ENCODE measurements around the gene FASTKD2.

FASTKD2 gene

DNA sequence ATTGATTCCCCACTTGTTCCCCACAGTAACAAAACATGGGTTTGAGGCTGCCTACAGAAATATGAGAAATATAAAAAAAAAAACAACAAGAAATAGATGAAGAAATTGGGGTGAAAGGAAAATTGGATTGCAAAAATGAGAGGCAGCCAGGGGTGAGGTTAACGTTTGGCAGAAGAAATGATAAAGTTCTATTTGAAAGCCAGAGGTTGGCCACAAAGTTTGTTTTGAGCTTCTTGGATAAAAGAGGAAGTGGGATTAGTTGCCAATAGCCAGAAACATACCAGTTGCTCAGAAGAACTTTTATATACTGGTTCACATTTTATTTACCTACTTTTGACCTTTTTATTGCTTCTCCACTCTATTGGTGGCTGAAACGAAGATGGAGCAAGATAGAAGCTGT lies 67.5 kb downstream of the FASTKD2 start:
- TF ChIP-seq, protein P1, sequence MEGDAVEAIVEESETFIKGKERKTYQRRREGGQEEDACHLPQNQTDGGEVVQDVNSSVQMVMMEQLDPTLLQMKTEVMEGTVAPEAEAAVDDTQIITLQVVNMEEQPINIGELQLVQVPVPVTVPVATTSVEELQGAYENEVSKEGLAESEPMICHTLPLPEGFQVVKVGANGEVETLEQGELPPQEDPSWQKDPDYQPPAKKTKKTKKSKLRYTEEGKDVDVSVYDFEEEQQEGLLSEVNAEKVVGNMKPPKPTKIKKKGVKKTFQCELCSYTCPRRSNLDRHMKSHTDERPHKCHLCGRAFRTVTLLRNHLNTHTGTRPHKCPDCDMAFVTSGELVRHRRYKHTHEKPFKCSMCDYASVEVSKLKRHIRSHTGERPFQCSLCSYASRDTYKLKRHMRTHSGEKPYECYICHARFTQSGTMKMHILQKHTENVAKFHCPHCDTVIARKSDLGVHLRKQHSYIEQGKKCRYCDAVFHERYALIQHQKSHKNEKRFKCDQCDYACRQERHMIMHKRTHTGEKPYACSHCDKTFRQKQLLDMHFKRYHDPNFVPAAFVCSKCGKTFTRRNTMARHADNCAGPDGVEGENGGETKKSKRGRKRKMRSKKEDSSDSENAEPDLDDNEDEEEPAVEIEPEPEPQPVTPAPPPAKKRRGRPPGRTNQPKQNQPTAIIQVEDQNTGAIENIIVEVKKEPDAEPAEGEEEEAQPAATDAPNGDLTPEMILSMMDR (IDR thresholded peaks at IDR 0.05; ENCODE audit: low read depth, low read length) = no peak
- no peak overlapping the region for H3K4me3 ChIP-seq (ENCODE audit: low read depth, low read length)
- in situ Hi-C loops (cut with HindIII; ENCODE audit: low sequenced_read_pairs) = no loop called here
- DNase-seq (ENCODE audit: low read depth, low spot score) = no peak

DNA sequence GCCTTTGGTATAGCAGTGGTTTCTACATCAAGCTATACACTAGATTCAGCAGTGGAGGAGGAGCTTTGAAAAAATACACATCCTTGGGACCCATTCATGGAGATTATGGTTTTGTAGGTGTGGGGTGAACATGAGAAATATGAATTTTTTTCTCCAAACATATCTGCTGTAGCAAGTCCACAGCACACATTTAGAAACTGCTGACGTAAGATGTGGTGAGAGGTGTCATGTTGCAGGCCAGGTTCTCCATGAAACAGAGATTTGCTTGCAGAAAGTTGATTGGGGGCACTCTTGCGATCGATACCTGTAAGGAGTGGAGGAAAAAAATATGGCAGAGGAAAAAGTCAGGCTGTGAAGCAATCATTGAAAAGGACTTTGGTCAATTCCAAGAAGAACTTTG lies 67.9 kb downstream of the FASTKD2 start:
- TF ChIP-seq, protein P1 (IDR thresholded peaks at IDR 0.05; ENCODE audit: low read depth, low read length) = no peak
- DNase-seq (ENCODE audit: low read depth, low spot score) = no peak
- in situ Hi-C loops (cut with HindIII; ENCODE audit: low sequenced_read_pairs) = no loop called here
- no peak overlapping the region for H3K4me3 ChIP-seq (ENCODE audit: low read depth, low read length)

DNA sequence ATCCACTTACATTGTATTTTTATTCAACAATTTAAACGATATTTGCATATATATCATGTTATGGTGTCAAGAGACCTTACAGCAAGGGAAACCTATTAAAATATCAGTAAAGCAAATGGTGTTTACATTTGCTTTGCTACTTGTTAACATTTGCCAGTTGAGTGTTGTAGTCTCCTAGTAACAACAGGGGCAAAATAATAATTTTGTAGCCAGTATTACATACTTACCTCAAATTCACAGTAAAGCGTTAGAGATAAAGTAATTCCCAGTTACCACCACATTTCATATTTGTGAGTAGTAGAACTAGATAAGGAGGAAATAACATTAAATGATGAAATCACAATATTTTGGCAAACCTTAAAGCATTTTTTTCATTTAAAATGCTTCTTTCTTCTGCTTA lies 71.3 kb downstream of the FASTKD2 start:
- no peak for DNase-seq (ENCODE audit: low read depth, low spot score)
- in situ Hi-C loops (cut with HindIII; ENCODE audit: low sequenced_read_pairs) = no loop called here
- no peak overlapping the region for H3K4me3 ChIP-seq (ENCODE audit: low read depth, low read length)
- TF ChIP-seq, protein P1 (IDR thresholded peaks at IDR 0.05; ENCODE audit: low read depth, low read length) = no peak

DNA sequence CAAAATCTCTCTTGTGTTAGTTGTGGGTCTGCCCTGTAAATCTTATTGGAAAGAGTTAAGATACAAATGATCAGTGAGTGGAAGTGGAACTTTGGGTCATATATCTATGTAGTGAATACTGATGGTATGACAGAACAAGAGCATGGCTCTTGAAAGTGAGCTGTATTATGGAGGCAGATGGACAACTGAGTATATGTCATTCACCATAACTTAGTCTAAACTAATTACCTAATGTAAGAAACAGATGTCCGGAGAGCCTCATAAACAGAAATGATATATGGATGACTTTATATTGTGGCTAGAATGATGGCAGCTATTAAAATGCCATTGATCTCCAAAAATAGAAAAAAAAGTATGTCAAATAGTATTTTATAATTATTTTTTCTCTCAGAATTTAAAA lies 72.4 kb downstream of the FASTKD2 start:
- no peak overlapping the region for H3K4me3 ChIP-seq (ENCODE audit: low read depth, low read length)
- in situ Hi-C loops (cut with HindIII; ENCODE audit: low sequenced_read_pairs) = no loop called here
- DNase-seq (ENCODE audit: low read depth, low spot score) = no peak
- TF ChIP-seq, protein P1 (IDR thresholded peaks at IDR 0.05; ENCODE audit: low read depth, low read length) = no peak

- TF ChIP-seq, protein P1 (IDR thresholded peaks at IDR 0.05; ENCODE audit: low read depth, low read length) = no peak
- in situ Hi-C loops (cut with HindIII; ENCODE audit: low sequenced_read_pairs) = no loop called here
- no peak overlapping the region for H3K4me3 ChIP-seq (ENCODE audit: low read depth, low read length)
- DNase-seq (ENCODE audit: low read depth, low spot score) = no peak
These were observed 73.3 kb downstream of the FASTKD2 start for GRCh38 chr2:206838690-206839089.

- DNase-seq (ENCODE audit: low read depth, low spot score) = no peak
- no peak overlapping the region for H3K4me3 ChIP-seq (ENCODE audit: low read depth, low read length)
- in situ Hi-C loops (cut with HindIII; ENCODE audit: low sequenced_read_pairs) = no loop called here
- TF ChIP-seq, protein P1 (IDR thresholded peaks at IDR 0.05; ENCODE audit: low read depth, low read length) = no peak
These were observed 75.6 kb downstream of the FASTKD2 start for GRCh38 chr2:206840999-206841398.
